CMK (cell line): ENCODE measurements around the gene JADE2.

Experiments used
- DNase-seq: peaks from one replicate; pipeline ENCODE4 v3.0.0-alpha.2; 2010; ENCODE audit warnings: low read depth

The JADE2 gene

GRCh38 chr5:134570365-134570758, 44.9 kb downstream of the JADE2 start:
- DNase-seq, result no peak

- no peak for DNase-seq
Observed at GRCh38 chr5:134570886-134571285, 45.4 kb downstream of the JADE2 start.

GRCh38 chr5:134571693-134572405, 46.4 kb downstream of the JADE2 start:
- DNase-seq, result no peak

- no peak for DNase-seq
Observed at GRCh38 chr5:134572811-134573210, 47.3 kb downstream of the JADE2 start.

- no peak for DNase-seq
Observed at GRCh38 chr5:134574521-134574920, 49.1 kb downstream of the JADE2 start.

- no peak for DNase-seq
Observed at GRCh38 chr5:134575316-134575715, 49.8 kb downstream of the JADE2 start.

- DNase-seq, result no peak
Observed at GRCh38 chr5:134576386-134577021, 51.0 kb downstream of the JADE2 start.

- no peak for DNase-seq
Observed at GRCh38 chr5:134577022-134577795, 51.7 kb downstream of the JADE2 start.

GRCh38 chr5:134577796-134578577, 52.5 kb downstream of the JADE2 start:
- DNase-seq, result peak; percentile 25

GRCh38 chr5:134578578-134579283, 53.3 kb downstream of the JADE2 start:
- no peak for DNase-seq

GRCh38 chr5:134579284-134579771, 53.9 kb downstream of the JADE2 start:
- no peak for DNase-seq

GRCh38 chr5:134580001-134580460, 54.6 kb downstream of the JADE2 start:
- DNase-seq, result no peak

- DNase-seq, result no peak
Observed at GRCh38 chr5:134581241-134581981, 55.9 kb downstream of the JADE2 start.

- DNase-seq, result no peak
Observed at GRCh38 chr5:134582281-134582680, 56.8 kb downstream of the JADE2 start.

GRCh38 chr5:134582941-134583340, 57.5 kb downstream of the JADE2 start:
- no peak for DNase-seq

GRCh38 chr5:134583766-134584165, 58.3 kb downstream of the JADE2 start:
- DNase-seq, result no peak

GRCh38 chr5:134584662-134585061, 59.2 kb downstream of the JADE2 start:
- DNase-seq, result no peak

GRCh38 chr5:134585966-134586365, 60.5 kb downstream of the JADE2 start:
- no peak for DNase-seq

GRCh38 chr5:134586866-134587524, 61.5 kb downstream of the JADE2 start:
- DNase-seq, result peak; percentile 32
